Esophagus muscularis mucosa (tissue), 4 donors: Measurements from ENCODE around the gene ADA. TPM values are rescaled to one million over a fixed set of nuclear protein-coding genes. Genes with fewer than 3 reads are reported as not detected.
A peak's percentile ranks its signal among the peaks of the same experiment; 100 is the strongest.

ENCODE experiments used
- DNase-seq: peaks from one replicate; pipeline ENCODE4 v3.0.0-alpha.2; 2017; ENCODE audit errors: extremely low spot score
- H3K27ac ChIP-seq, 4 donors: fragments of 200-600 bp; sonication (generic); replicated peaks in 1 of 4; 1 replicate in 3 of 4; 2 replicates in 1 of 4; pipeline ENCODE4 v1.5.1; 2016 to 2019; ENCODE audit warnings: mild to moderate bottlenecking in 1 of 4
- H3K27me3 ChIP-seq, 4 donors: fragments of 200-600 bp; sonication (generic); one replicate each; pipeline versions ENCODE4 v1.5.1 to v1.6.0; 2016 to 2019
- H3K36me3 ChIP-seq, 4 donors: fragments of 200-600 bp; sonication (generic); one replicate each; pipeline ENCODE4 v1.5.1; 2016 to 2019
- H3K4me1 ChIP-seq, 4 donors: fragments of 200-600 bp; sonication (generic); one replicate each; pipeline ENCODE4 v1.5.1; 2016 to 2019
- H3K4me3 ChIP-seq, 4 donors: fragments of 200-600 bp; sonication (generic); 1 replicate in 2 of 4; 2 replicates in 2 of 4; pipeline ENCODE4 v1.5.1; 2016 to 2019; ENCODE audit warnings: mild to moderate bottlenecking in 4 of 4, moderate library complexity in 1 of 4
- H3K9me3 ChIP-seq, 4 donors: fragments of 200-600 bp; sonication (generic); 1 replicate in 3 of 4; 2 replicates in 1 of 4; pipeline ENCODE4 v1.5.1; 2016 to 2019
- EP300 ChIP-seq: sonication (generic); formaldehyde crosslinking; IDR thresholded peaks from one replicate; pipeline ENCODE4 v1.6.1; 2017; ENCODE audit warnings: antibody characterized with exemption
- POLR2A ChIP-seq: fragments of 450-650 bp; IDR thresholded peaks from one replicate; pipeline ENCODE4 v1.6.1; 2017; ENCODE audit warnings: antibody characterized with exemption, moderate library complexity, mild to moderate bottlenecking, low read depth
- POLR2AphosphoS5 ChIP-seq, 2 donors: sonication (generic); formaldehyde crosslinking; IDR thresholded peaks; one replicate each; pipeline ENCODE4 v1.6.1; 2017; ENCODE audit warnings: antibody characterized with exemption in 2 of 2
- WGBS: methylation state at CpG from one replicate; pipeline ENCODE4 v1.1.5; 2018; 5-methylcytosine and 5-hydroxymethylcytosine counted together
- intact Hi-C: fragments of 100-400 bp; cut with DNase I; formaldehyde crosslinking; loops from one replicate; pipeline ENCODE4 v1.15.1; 2023
- total RNA-seq, 4 donors: library from RNA; depleted of rRNA; stranded (reverse); fragments of >200 nt; gene quantifications; one replicate each; pipeline versions ENCODE4 v1.1.0 to v1.2.1, GENCODE V29; 2016
- TF ChIP-seq, protein P1 (sequence below), 3 experiments: fragments of 200-600 bp in 2 of 3; fragments of 450-650 bp in 1 of 3; sonication (generic) in 2 of 3; IDR thresholded peaks; one replicate each; pipeline ENCODE4 v1.5.1; 2017 to 2019; ENCODE audit warnings: antibody characterized with exemption in 3 of 3, mild to moderate bottlenecking in 2 of 3, moderate library complexity in 1 of 3

ADA gene
- total RNA-seq, 4 donors from 2014 or later, result 9.6 to 18.4 (median 13.4) TPM

- TF ChIP-seq POLR2A (no peak), EP300 (no peak), POLR2AphosphoS5 (IDR thresholded peaks at IDR 0.05) (no peak)
- TF ChIP-seq, protein P1, sequence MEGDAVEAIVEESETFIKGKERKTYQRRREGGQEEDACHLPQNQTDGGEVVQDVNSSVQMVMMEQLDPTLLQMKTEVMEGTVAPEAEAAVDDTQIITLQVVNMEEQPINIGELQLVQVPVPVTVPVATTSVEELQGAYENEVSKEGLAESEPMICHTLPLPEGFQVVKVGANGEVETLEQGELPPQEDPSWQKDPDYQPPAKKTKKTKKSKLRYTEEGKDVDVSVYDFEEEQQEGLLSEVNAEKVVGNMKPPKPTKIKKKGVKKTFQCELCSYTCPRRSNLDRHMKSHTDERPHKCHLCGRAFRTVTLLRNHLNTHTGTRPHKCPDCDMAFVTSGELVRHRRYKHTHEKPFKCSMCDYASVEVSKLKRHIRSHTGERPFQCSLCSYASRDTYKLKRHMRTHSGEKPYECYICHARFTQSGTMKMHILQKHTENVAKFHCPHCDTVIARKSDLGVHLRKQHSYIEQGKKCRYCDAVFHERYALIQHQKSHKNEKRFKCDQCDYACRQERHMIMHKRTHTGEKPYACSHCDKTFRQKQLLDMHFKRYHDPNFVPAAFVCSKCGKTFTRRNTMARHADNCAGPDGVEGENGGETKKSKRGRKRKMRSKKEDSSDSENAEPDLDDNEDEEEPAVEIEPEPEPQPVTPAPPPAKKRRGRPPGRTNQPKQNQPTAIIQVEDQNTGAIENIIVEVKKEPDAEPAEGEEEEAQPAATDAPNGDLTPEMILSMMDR (IDR thresholded peaks at IDR 0.05), result no peak
- WGBS, result 96% methylated on average over 4 of the region's 4 CpGs
- DNase-seq, result no peak
- Histone ChIP-seq H3K4me3 (no peak overlapping the region), H3K36me3 (no peaks in the 10 kb centered on the region), H3K27me3 (no peaks in the 10 kb centered on the region), H3K27ac (no peak overlapping the region), H3K4me1 (peaks cover 31 to 47% (median 44%) of the 10 kb centered on the region in 4 donors), H3K9me3 (no peaks in the 10 kb centered on the region)
- intact Hi-C loops, result no loop called here
Measured at GRCh38 chr20:44686934-44687333, 35.4 kb upstream of the ADA start.

DNA sequence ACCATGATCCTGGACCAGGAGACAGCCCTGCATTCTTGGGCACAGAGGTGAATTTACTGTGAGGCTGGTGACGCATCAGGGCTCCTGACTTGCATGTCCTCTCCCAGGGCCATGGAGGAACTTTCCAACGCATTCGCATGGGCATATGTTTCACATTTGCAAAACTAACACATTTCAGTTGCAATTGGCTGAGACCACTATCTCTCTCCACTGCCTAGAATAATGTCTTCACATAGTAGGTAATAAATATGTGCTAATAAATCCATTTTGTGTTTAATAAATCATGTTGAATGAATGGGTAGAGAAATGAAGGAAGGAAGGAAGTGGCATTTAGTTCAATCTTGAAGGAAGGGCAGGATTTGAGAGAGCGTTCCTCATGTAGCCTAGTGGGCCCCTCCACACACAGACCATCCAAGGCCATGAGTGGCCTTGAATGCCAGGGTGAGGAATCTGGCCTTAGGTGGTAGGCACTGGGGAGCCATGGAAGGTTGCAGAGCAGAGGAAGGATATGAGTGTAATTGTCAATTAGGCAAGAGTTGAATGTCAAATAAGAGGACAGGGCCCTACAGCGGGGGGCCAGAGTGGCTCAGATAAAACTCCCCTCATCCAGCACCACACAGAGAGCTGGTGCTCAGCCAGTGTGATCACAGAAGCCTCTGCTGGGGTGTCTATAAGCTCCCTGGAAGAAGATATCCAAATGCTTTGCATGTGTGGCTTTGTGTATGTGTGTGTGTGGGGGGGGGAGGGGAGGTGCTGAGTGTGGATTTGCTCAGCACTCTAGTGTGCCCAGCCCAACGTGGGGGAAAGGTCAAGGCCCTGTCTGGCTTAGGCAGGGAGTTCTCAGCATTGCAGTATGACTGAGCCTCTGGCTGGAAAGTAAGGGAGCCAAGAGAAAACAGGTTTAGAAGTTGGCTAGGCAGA, 32.8 kb upstream of the ADA start:
- Histone ChIP-seq H3K27me3 (no peaks in the 10 kb centered on the region), H3K36me3 (no peaks in the 10 kb centered on the region), H3K4me1 (peaks cover 10 to 22% (median 20%) of the 10 kb centered on the region in 4 donors), H3K27ac (no peak overlapping the region), H3K9me3 (no peaks in the 10 kb centered on the region), H3K4me3 (no peak overlapping the region)
- TF ChIP-seq POLR2AphosphoS5 (IDR thresholded peaks at IDR 0.05) (no peak), EP300 (no peak), POLR2A (no peak)
- TF ChIP-seq, protein P1 (IDR thresholded peaks at IDR 0.05), result no peak
- no peak for DNase-seq
- WGBS, result 74% methylated on average over 6 of the region's 6 CpGs
- intact Hi-C loops, result loop anchor here (2.0 to 5.0 kb wide), 3 partner anchors 48 to 297 kb away; no protein-coding TSS in a partner anchor

DNA sequence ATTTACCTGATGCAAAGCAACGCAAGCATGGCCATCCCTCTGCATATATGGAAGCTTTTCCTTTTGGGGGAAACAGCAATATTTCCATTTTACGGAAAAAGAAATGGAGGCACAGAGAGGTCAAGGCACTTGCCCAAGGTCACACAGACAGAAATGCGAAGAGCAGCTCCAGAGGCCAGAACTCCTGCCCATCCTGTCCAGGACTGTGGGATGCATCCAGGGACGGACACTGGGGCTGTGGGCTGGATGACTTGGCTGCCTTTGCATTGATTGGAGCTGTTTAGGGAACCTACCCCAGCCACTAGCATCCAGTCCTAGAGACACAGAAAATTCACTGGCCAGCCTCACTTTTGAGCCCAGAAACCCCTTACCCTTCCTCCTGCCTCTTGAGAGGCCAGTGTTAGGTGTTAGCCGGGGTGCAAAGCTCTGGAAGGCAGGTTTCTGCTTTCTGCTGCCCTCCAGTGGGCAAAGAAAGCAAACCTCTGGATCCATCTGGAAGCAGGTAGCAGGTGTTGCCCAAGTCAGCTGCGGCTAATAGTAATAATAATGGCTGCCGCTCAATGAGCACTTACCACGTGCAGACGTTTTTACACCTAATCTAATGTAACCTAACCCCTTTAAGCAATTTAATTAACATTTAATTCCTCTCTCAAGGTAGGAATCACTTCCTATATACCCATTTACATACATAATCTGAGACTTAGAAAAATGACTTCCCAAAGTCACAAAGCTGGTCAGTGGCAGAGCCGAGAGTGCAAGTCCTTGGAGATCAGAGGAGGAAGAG, 32.0 kb upstream of the ADA start:
- H3K27me3 ChIP-seq, result no peaks in the 10 kb centered on the region
- intact Hi-C loops, result loop anchor here (2.0 to 5.0 kb wide), 3 partner anchors 49 to 296 kb away; no protein-coding TSS in a partner anchor
- no peak overlapping the region for H3K27ac ChIP-seq
- H3K4me1 ChIP-seq, result peaks cover 10 to 20% (median 19%) of the 10 kb centered on the region in 4 donors
- H3K9me3 ChIP-seq, result no peaks in the 10 kb centered on the region
- 61% methylated on average over 10 of the region's 10 CpGs for WGBS
- TF ChIP-seq EP300, result no peak
- TF ChIP-seq, protein P1 (IDR thresholded peaks at IDR 0.05), result peak; percentile 35 to 54 (median 39)
- no peaks in the 10 kb centered on the region for H3K36me3 ChIP-seq
- H3K4me3 ChIP-seq, result no peak overlapping the region
- no peak for DNase-seq

DNA sequence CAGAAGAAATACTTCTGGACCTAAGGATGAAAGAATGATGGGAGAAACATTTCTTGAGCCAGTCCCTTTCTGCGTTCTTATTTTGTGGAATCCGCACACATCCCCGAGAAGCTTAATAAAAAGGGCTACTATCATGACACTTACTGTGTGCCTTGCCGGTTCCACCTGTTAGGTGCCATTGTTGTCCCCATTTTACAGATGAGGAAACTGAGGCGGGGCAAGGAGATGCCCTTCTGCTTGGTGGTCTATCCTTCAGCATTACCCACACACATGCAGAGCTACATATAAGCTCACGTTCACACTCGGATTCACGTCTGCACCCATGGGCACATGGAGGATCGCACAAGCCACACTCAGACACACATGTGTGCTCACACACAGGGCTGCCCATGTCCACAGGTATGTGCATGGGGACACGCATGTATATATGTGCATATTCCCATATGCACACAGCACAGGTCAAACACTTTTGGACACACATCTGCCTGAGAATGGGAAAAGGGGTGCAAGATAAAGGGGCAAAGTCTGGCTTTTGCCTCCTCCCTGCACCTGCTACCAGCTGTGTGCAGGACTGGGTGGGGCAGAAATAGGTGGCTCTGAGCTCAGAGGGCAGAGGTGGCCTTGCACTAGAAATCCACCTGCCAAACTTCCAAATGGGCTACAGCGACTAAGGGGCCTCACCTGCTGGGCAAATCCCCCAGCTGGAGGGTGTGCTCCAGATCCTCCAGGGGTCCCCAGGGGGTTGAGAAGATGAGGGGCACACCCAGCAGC, 30.5 kb upstream of the ADA start:
- Histone ChIP-seq H3K9me3 (no peaks in the 10 kb centered on the region), H3K27me3 (no peaks in the 10 kb centered on the region), H3K4me3 (no peak overlapping the region), H3K36me3 (no peaks in the 10 kb centered on the region), H3K27ac (no peak overlapping the region), H3K4me1 (peaks cover 10 to 19% (median 13%) of the 10 kb centered on the region in 4 donors)
- intact Hi-C loops, result loop anchor here (5.0 kb wide), 1 partner anchor 295 kb away; no protein-coding TSS in a partner anchor
- no peak for DNase-seq
- WGBS, result 94% methylated on average over 10 of the region's 11 CpGs
- TF ChIP-seq, protein P1 (IDR thresholded peaks at IDR 0.05), result no peak
- TF ChIP-seq EP300 (no peak), POLR2AphosphoS5 (IDR thresholded peaks at IDR 0.05) (no peak), POLR2A (no peak)
